ENCODE results near the gene SERPINH1. TPM values are rescaled to one million over a fixed set of nuclear protein-coding genes. Genes with fewer than 3 reads are reported as not detected.

SERPINH1 gene
- total RNA-seq (2014; rRNA removed; shearing (Covaris generic)), result 55.5 and 64.7 TPM in 2 replicates
- 136 and 149 TPM in 2 replicates for polyA plus RNA-seq (2014; cell fraction: nucleus; rRNA removed)

GRCh38 chr11:75562048-75562835 is at the start of gene SERPINH1:
Gene SERPINH1 (plus strand): TSS chr11:75562253. CDS start chr11:75566350, 4,097 bp downstream.
- DNase-seq (ENCODE audit: extremely low read depth, low read depth), result peak; percentile 71

DNA sequence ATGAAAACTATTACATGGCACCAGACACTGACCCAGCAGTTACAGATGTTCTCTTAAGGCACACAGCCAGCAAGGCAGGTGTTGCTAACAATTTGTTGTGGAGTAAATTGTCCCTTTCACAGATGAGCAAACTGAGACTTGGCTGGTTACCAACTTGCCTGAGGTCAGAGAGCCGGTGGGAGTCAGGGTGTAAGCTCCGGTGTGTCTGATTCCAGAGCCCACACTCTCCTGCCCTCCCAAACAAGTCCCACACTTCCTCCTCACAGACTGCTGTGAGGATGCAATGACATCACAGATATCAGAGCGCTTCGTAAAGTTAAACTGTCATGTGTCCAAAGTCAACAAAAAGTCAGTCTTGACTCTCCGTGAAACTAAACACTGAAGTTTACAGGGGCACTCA is 48.8 kb upstream of the SERPINH1 start:
- peak; percentile 59 for DNase-seq (ENCODE audit: extremely low read depth, low read depth)

GRCh38 chr11:75514596-75514995 is 47.5 kb upstream of the SERPINH1 start:
- no peak for DNase-seq (ENCODE audit: extremely low read depth, low read depth)

GRCh38 chr11:75516140-75516539 is 45.9 kb upstream of the SERPINH1 start:
- no peak for DNase-seq (ENCODE audit: extremely low read depth, low read depth)

DNA sequence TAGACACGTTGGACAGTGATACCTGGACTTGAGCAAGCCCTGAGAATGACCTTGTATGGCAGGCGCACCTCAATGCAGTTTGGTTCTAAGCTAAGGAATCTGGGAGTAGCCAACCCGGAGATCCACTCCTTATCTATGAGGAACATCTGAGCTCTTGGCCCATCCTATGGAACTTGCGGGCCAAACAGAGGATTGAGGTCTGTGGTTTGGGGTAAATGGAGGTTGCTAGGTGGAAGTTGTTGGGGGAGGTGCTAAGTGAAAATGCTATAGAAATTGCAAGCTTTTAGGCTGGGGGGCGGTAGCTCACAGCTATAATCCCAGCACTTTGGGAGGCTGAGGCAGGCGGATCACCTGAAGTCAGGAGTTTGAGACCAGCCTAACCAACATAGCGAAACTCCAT is 45.2 kb upstream of the SERPINH1 start:
- no peak for DNase-seq (ENCODE audit: extremely low read depth, low read depth)

- no peak for DNase-seq (ENCODE audit: extremely low read depth, low read depth)
Observed at GRCh38 chr11:75518204-75518549, 43.9 kb upstream of the SERPINH1 start.

- DNase-seq (ENCODE audit: extremely low read depth, low read depth), result no peak
Observed at GRCh38 chr11:75518771-75519653, 43.0 kb upstream of the SERPINH1 start.

DNA sequence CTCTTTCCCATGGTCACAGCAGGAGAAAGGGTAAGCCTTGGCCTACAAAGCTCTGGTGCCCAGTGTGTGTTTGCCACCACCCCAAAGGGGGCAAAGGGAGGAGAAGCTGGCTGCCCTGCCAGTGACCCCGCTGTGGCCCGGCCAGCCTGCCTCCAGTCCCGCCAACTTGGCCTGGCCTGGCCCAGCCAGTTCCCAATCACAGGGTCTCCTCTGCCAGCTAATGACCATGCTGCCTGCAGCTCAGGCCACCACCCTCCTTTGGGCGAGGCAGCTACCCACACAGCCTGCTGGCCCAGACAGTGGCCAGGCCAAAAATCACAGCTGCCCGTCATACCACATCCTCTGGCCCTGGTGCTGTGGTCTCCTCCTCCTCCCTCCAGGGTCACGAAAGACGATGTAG is 41.4 kb upstream of the SERPINH1 start:
- DNase-seq (ENCODE audit: extremely low read depth, low read depth), result no peak

- DNase-seq (ENCODE audit: extremely low read depth, low read depth), result no peak
Observed at GRCh38 chr11:75522286-75523044, 39.6 kb upstream of the SERPINH1 start.

GRCh38 chr11:75523189-75523588 is 38.9 kb upstream of the SERPINH1 start:
- no peak for DNase-seq (ENCODE audit: extremely low read depth, low read depth)

DNA sequence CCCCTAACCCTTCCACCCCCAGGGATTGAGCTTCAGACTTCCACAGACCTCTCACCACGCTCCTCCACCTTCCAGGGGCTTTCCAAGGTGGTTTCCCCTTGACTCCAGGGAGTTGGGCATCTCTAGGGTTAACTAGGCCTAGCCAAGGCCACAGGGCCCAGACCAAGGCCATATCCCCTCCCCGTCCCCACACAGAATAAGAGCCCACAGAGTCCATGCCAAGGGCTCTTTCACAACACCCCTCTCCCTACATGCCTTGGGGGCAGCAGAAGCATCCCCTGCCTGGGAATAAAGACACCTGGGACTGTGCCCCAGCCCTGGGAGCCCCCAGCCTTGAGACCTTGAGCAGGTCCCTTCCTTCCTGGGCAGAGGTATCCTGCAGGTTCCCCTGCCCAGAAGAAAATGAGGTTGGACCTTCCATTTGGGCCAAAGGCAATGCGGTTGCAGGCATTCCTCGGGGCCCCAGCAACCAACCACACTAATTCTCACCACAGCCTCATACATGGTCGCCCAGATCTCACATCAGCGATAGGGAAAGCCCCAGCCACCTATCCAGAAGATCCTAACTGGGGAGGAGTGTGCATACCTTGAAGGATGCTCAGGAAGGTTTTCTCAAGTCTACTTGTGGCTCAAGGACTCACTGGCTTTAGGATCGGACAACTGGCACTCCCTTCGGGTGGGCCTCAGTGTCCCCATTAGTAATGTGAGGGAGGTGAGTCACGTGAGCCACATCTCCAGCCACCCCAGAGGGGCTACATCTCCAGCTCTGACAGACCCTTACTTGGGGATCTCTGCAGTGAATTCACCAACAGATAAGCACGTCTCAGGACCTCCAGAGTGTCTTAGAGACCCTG is 38.0 kb upstream of the SERPINH1 start:
- no peak for DNase-seq (ENCODE audit: extremely low read depth, low read depth)

GRCh38 chr11:75524665-75525432 is 37.2 kb upstream of the SERPINH1 start:
- no peak for DNase-seq (ENCODE audit: extremely low read depth, low read depth)

DNA sequence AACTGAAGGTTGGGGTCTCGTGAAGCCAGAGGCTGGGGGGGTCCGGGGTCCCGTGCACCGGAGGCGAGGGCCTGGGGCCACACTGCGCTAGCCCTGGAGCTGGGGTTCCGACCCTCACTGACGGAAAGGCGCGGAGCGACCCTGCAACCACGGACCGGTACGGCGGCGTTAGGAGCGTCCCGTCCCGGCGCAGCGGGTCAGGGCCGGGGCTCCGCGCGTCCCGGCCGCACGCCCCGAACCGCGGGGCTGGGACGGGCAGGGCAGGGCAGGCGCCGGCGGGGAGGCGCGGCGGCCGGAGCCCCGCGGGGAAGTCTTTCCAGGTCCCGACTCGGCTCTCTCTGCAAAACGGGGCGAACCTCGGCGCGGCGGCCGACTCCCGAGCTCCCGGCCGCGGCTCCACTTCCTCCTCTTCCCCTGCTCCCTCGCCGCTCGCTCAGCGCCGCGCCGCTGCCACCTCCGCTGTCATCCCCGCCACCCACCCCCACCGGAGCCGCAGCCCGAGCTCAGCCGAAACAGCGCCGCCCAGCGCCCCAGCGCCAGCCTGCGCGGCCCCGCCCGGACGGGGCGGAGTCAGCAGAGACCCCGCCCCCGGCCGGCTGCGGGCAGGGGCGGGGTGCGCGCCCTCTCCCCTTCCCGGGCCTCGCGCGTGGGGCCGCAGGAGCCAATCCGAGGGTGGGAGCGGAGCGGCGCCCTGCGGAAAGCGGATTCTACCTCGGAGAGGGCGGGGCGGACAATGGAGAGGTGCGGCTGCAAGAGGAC is 36.4 kb upstream of the SERPINH1 start, which contains the start of gene GDPD5:
TSS of gene GDPD5 (minus strand) at position 509 of the 759 bp plus-strand sequence. CDS start 48,206 bp downstream, outside the sequence.
- peak; percentile 64 for DNase-seq (ENCODE audit: extremely low read depth, low read depth)

- DNase-seq (ENCODE audit: extremely low read depth, low read depth), result no peak
Observed at GRCh38 chr11:75526192-75526541, 35.9 kb upstream of the SERPINH1 start.

DNA sequence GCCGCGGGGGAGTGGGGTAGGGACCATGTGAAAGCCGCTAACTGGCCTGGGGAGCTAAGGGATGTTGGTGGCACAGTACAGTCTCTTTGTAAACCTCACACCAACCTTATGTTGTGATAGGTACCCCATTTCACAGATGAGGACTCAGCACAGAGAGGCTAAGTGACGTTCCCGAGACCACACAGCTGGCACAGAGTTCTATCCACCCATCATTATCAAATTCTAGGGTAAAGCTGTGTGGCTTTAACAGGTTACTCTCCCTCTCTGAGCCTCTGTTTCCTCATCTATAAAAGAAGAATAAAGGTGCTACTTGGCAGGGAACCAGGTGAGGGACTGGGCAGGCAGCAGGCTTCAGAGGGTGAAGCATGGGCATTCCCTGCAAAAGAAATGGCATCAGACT is 34.9 kb upstream of the SERPINH1 start:
- no peak for DNase-seq (ENCODE audit: extremely low read depth, low read depth)

- no peak for DNase-seq (ENCODE audit: extremely low read depth, low read depth)
Observed at GRCh38 chr11:75527938-75528735, 33.9 kb upstream of the SERPINH1 start.

DNA sequence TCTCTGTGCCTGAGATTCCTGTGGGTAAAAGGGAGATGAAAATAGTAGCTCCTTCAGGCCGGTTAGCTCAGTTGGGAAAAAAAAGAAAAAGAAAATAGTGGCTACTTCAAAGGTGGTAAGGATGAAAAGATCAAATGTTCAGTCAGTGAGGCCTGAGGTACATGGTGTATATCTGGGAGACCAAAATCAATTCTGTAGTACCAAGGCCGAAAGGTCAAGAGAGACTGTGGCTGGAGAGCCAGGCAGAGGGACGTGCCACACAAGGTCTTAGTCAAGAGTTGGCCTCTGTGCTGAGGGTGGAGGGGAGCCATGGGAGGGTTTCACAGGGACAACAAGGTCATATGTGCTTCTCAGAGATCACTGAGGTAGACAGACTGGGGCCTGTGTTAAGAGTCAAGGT is 31.5 kb upstream of the SERPINH1 start:
- DNase-seq (ENCODE audit: extremely low read depth, low read depth), result no peak

- no peak for DNase-seq (ENCODE audit: extremely low read depth, low read depth)
Observed at GRCh38 chr11:75531325-75531724, 30.7 kb upstream of the SERPINH1 start.

Data from NCI-H460 (cell line).